Esophagus muscularis mucosa (tissue), 4 donors: ENCODE results near the gene KLF17.

Experiments used
- EP300 ChIP-seq: sonication (generic); formaldehyde crosslinking; IDR thresholded peaks from one replicate; pipeline ENCODE4 v1.6.1; 2017; ENCODE audit warnings: antibody characterized with exemption
- POLR2A ChIP-seq: fragments of 450-650 bp; IDR thresholded peaks from one replicate; pipeline ENCODE4 v1.6.1; 2017; ENCODE audit warnings: antibody characterized with exemption, moderate library complexity, mild to moderate bottlenecking, low read depth
- POLR2AphosphoS5 ChIP-seq, 2 donors: sonication (generic); formaldehyde crosslinking; IDR thresholded peaks; one replicate each; pipeline ENCODE4 v1.6.1; 2017; ENCODE audit warnings: antibody characterized with exemption in 2 of 2
- TF ChIP-seq, protein P1 (sequence below), 3 experiments: fragments of 200-600 bp in 2 of 3; fragments of 450-650 bp in 1 of 3; sonication (generic) in 2 of 3; IDR thresholded peaks; one replicate each; pipeline ENCODE4 v1.5.1; 2017 to 2019; ENCODE audit warnings: antibody characterized with exemption in 3 of 3, mild to moderate bottlenecking in 2 of 3, moderate library complexity in 1 of 3

DNA sequence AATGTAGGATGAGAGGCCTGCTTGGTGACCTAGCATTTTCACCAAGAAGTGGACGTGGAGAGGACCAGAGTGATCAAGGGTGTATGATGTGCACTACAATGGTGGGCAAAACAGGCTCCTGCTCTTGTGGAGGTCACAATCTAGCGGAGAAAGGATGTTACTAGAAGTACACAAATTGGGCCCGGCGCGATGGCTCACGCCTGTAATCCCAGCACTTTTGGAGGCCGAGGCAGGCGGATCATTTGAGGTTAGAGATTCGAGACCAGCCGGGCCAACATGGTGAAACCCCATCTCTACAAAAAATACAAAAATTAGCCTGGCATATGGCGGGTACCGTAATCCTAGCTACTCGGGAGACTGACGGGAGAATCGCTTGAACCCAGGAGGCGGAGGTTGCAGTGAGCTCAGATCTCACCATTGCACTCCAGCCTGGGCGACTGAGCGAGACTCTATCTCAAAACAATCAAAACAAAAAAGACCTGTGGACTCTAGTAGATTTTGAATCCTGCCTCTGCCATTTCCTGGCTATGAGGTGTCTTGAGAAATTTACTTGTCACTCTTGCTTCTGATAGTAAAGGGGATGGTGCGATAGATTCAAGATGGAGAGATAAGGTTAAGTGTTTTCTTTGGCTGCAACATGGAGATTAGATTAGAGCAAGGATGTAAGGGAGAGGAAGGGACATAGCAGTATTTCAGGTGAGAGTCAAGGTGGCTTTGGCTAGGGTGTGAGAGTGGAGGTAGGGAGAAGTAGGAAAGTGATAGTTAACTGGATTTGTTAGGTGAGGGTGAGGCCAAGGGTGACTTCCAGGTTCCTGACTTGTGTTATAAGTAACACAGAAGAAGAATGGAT is 15.7 kb downstream of the KLF17 start:
- TF ChIP-seq POLR2A, result no peak
- TF ChIP-seq, protein P1, sequence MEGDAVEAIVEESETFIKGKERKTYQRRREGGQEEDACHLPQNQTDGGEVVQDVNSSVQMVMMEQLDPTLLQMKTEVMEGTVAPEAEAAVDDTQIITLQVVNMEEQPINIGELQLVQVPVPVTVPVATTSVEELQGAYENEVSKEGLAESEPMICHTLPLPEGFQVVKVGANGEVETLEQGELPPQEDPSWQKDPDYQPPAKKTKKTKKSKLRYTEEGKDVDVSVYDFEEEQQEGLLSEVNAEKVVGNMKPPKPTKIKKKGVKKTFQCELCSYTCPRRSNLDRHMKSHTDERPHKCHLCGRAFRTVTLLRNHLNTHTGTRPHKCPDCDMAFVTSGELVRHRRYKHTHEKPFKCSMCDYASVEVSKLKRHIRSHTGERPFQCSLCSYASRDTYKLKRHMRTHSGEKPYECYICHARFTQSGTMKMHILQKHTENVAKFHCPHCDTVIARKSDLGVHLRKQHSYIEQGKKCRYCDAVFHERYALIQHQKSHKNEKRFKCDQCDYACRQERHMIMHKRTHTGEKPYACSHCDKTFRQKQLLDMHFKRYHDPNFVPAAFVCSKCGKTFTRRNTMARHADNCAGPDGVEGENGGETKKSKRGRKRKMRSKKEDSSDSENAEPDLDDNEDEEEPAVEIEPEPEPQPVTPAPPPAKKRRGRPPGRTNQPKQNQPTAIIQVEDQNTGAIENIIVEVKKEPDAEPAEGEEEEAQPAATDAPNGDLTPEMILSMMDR (IDR thresholded peaks at IDR 0.05), result no peak
- no peak for TF ChIP-seq EP300
- TF ChIP-seq POLR2AphosphoS5 (IDR thresholded peaks at IDR 0.05), result no peak
